CD4-positive, alpha-beta T cell treated with Interleukin-17A for 4 hours (primary cell): ENCODE results near the gene GLI3.

Experiments used
- DNase-seq: peaks from one replicate; pipeline ENCODE4 v3.0.0-alpha.2; 2020; ENCODE audit warnings: mixed read lengths

GLI3 gene

GRCh38 chr7:42168512-42168911 is 68.5 kb downstream of the GLI3 start:
- no peak for DNase-seq

GRCh38 chr7:42167631-42168236 is 69.3 kb downstream of the GLI3 start:
- no peak for DNase-seq

- DNase-seq, result no peak
Measured at GRCh38 chr7:42167206-42167605, 69.8 kb downstream of the GLI3 start.

GRCh38 chr7:42164881-42165428 is 72.1 kb downstream of the GLI3 start:
- DNase-seq, result no peak

GRCh38 chr7:42162560-42163325 is 74.3 kb downstream of the GLI3 start:
- DNase-seq, result no peak

GRCh38 chr7:42161719-42162118 is 75.3 kb downstream of the GLI3 start:
- DNase-seq, result no peak

- DNase-seq, result no peak
Measured at GRCh38 chr7:42161110-42161509, 75.9 kb downstream of the GLI3 start.

GRCh38 chr7:42159130-42159529 is 77.9 kb downstream of the GLI3 start:
- no peak for DNase-seq

GRCh38 chr7:42156967-42157721 is 79.9 kb downstream of the GLI3 start:
- no peak for DNase-seq

GRCh38 chr7:42156291-42156865 is 80.6 kb downstream of the GLI3 start:
- no peak for DNase-seq

GRCh38 chr7:42155584-42156290 is 81.3 kb downstream of the GLI3 start:
- DNase-seq, result no peak

GRCh38 chr7:42154173-42154572 is 82.8 kb downstream of the GLI3 start:
- DNase-seq, result no peak

GRCh38 chr7:42152329-42153205 is 84.4 kb downstream of the GLI3 start:
- DNase-seq, result no peak

- DNase-seq, result no peak
Measured at GRCh38 chr7:42151309-42151708, 85.7 kb downstream of the GLI3 start.

GRCh38 chr7:42145539-42145938 is 91.5 kb downstream of the GLI3 start:
- no peak for DNase-seq

GRCh38 chr7:42144604-42145003 is 92.4 kb downstream of the GLI3 start:
- DNase-seq, result no peak

GRCh38 chr7:42143711-42144600 is 93.1 kb downstream of the GLI3 start:
- no peak for DNase-seq

- DNase-seq, result no peak
Measured at GRCh38 chr7:42142089-42142488, 94.9 kb downstream of the GLI3 start.

- DNase-seq, result no peak
Measured at GRCh38 chr7:42139751-42140150, 97.3 kb downstream of the GLI3 start.

GRCh38 chr7:42138691-42139090 is 98.3 kb downstream of the GLI3 start:
- no peak for DNase-seq
